AG04450 (cell line): Measurements from ENCODE around the gene PGF. TPM values are rescaled to one million over a fixed set of nuclear protein-coding genes. Genes with fewer than 3 reads are reported as not detected.

Source experiments
- CTCF ChIA-PET: fragments of 300-600, 350-600 bp; formaldehyde crosslinking; extraction: SDS; loops from one replicate; lab custom pipeline; 2022; ENCODE audit warnings: antibody characterized with exemption, inconsistent platforms; lab: Charles Lee
- POLR2A ChIA-PET: fragments of 350-600 bp; formaldehyde crosslinking; extraction: SDS; loops from one replicate; lab custom pipeline; 2021; ENCODE audit warnings: antibody characterized with exemption, inconsistent platforms; lab: Yijun Ruan, JAX
- DNase-seq: peaks from one replicate; pipeline ENCODE4 v3.0.0-alpha.2; 2011; ENCODE audit warnings: low read depth, low spot score
- H3K27ac ChIP-seq: one replicate; pipeline ENCODE4 v1.5.1; 2012; ENCODE audit warnings: low read depth, low read length, control low read depth
- H3K27me3 ChIP-seq: one replicate; pipeline ENCODE4 v1.6.0; 2012; ENCODE audit warnings: low read length; ENCODE audit not compliant: control insufficient read depth, insufficient read depth
- H3K4me3 ChIP-seq: 2 replicates; pipeline ENCODE4 v1.5.1; 2011; ENCODE audit warnings: mild to moderate bottlenecking, low read depth, low read length, control low read depth
- H3K9me3 ChIP-seq: 2 replicates; pipeline ENCODE4 v1.5.1; 2012; ENCODE audit warnings: low read length; ENCODE audit not compliant: control insufficient read depth, insufficient read depth
- polyA plus RNA-seq: library from polyadenylated mRNA; depleted of rRNA; stranded (reverse); fragments of >200 nt; gene quantifications from 2 replicates; pipeline ENCODE4 v1.2.3, GENCODE V29; 2011
- TF ChIP-seq, protein P1 (sequence below): IDR thresholded peaks from 2 replicates; pipeline ENCODE4 v1.5.1; 2011; ENCODE audit warnings: low read depth, low read length, control low read depth, inconsistent platforms

The PGF gene
- polyA plus RNA-seq, 1 experiment = 0.63 TPM

DNA sequence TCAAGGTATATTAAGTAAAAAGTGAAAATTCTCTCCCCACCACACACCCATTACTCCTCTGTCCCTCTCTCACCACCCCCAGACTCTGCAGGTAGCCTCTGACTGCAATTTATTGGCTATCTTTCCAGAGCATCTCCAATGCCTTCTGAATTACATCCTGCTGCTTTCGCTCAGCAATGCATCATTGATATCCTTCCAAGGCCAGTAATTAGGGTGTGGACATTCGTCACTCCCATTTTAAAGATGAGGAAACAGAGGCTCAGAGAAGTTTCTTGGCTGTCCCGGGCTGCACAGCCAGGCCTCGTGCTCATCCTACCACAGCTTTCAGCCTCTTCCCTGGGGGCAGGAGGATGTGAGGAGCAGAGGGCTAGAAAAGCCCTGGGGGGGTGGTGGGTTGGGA, 23.6 kb upstream of the PGF start:
- CTCF ChIA-PET = interaction anchor here (1.1 kb wide), 1 partner anchor 109 kb away, joined by 3 read pairs; no protein-coding TSS in a partner anchor
- DNase-seq = no peak
- POLR2A ChIA-PET = no interaction called here

DNA sequence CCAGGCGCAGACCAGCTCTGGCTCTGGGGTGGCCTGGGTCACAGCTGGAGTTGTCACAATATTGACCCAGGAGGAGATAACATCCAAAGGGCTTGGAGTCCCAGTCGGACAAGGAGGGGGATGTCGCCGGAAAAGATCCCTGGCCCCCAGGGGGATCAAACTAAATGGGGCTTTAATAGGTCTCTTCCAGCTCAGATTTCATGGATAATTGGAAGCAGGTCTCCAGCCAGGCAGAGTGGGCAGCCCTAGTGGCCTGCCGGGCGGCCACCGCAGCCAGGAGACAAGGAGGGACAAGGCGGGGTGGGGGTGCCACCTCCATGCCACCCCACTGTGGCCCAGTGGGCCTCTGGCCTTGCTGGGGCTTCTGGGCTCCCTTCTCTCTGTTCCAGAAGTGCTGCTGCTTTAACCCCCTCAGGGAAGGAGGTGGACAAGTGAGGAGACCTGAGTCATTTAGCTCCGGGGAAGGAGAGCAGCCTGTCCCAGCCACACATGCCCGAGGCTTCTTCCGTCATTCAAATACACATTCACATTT, 23.1 kb upstream of the PGF start:
- peaks cover 2% of the 10 kb centered on the region for H3K27me3 ChIP-seq
- no peak overlapping the region for H3K4me3 ChIP-seq
- H3K27ac ChIP-seq = no peak overlapping the region
- no peaks in the 10 kb centered on the region; the same call in 1 of the 2 replicates for H3K9me3 ChIP-seq
- ChIA-PET POLR2A (no interaction called here), CTCF (interaction anchor here (1.1 kb wide), 1 partner anchor 109 kb away, joined by 3 read pairs; no protein-coding TSS in a partner anchor)
- TF ChIP-seq, protein P1, sequence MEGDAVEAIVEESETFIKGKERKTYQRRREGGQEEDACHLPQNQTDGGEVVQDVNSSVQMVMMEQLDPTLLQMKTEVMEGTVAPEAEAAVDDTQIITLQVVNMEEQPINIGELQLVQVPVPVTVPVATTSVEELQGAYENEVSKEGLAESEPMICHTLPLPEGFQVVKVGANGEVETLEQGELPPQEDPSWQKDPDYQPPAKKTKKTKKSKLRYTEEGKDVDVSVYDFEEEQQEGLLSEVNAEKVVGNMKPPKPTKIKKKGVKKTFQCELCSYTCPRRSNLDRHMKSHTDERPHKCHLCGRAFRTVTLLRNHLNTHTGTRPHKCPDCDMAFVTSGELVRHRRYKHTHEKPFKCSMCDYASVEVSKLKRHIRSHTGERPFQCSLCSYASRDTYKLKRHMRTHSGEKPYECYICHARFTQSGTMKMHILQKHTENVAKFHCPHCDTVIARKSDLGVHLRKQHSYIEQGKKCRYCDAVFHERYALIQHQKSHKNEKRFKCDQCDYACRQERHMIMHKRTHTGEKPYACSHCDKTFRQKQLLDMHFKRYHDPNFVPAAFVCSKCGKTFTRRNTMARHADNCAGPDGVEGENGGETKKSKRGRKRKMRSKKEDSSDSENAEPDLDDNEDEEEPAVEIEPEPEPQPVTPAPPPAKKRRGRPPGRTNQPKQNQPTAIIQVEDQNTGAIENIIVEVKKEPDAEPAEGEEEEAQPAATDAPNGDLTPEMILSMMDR = no peak
- no peak for DNase-seq

More for the DNA sequence above, 23.6 kb upstream of the PGF start:
- TF ChIP-seq, protein P1 = no peak
- H3K27me3 ChIP-seq = peaks cover 2% of the 10 kb centered on the region
- no peaks in the 10 kb centered on the region; the same call in 1 of the 2 replicates for H3K9me3 ChIP-seq
- H3K27ac ChIP-seq = no peak overlapping the region
- H3K4me3 ChIP-seq = no peak overlapping the region

DNA sequence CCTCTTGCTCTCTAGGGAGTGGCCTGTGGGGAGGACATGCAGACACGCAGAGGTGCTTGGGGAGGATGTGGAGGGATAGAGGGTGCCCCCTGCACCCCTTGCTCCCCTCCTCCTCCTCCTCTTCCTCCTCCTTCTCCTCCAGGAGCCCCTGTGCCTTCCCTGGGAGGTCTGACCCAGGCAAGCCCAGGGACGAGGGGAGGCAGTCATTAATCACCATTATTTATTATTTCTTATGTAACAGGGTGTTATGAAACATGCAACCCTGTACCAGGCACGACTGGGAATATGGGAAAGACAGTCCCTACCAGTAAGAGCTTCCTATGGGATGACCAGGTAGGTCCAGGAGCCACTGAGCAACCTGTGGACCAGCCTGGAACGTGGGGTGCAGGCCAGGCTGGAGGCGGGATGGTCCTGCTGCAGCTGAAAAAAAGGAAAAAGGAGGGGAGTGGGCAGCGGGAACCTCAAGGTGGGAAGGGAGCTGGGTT, 22.5 kb upstream of the PGF start:
- Histone ChIP-seq H3K27ac (no peak overlapping the region), H3K9me3 (no peaks in the 10 kb centered on the region; the same call in 1 of the 2 replicates), H3K27me3 (peaks cover 2% of the 10 kb centered on the region), H3K4me3 (no peak overlapping the region)
- ChIA-PET POLR2A (no interaction called here), CTCF (interaction anchor here (1.1 kb wide), 1 partner anchor 110 kb away, joined by 3 read pairs; no protein-coding TSS in a partner anchor)
- TF ChIP-seq, protein P1 = no peak
- DNase-seq = no peak

DNA sequence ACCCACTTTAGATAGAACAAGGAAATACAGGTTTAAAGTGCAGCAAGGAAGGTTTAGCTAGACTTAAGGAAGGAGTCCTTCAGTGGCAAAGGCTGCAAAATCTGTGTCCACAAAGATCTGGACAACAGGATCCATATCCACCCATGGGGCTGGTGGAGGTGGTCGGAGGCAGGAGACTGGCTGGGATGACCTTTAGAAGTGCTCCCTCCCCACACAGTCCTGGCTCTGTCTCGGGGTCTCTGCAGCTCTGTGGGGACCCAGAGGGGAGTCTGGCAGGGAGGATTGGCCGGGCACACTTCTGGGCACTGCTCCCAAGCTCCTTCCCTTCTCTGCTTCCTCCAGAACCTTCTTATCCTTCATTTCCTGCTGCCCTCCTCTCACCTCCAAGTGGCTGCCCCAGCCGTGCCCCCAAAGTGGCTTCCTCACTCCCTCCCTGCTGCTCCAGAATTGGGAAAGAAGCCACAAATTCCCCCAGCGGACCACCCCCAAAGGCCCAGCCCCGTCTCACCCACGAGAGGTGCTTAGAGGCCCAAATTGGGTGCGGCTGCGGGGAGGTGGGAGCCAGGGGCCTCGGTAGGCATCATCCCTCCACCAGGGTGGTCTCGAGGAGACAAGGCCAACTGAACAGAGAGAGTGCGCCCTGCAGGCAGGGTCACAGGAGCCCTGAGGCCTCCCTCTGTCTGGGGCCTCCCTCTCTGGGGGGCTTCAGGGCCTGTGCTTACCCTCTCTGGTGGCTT, 21.9 kb upstream of the PGF start:
- DNase-seq = no peak
- CTCF ChIA-PET = no interaction called here
- Histone ChIP-seq H3K9me3 (no peaks in the 10 kb centered on the region; the same call in 1 of the 2 replicates), H3K27ac (no peak overlapping the region), H3K27me3 (peaks cover 2% of the 10 kb centered on the region), H3K4me3 (no peak overlapping the region)
- POLR2A ChIA-PET = no interaction called here
- TF ChIP-seq, protein P1 = no peak
